Astrocyte of the spinal cord (primary cell): Measurements from ENCODE around the gene SLC6A3.
"Not testable (repeated sequence)": the region's sequence is repeated elsewhere in the genome, so short reads cannot be mapped to it uniquely, and the experiment has no call there.

ENCODE experiments used
- DNase-seq: peaks from one replicate; pipeline ENCODE4 v3.0.0; 2011; ENCODE audit warnings: low read depth, low spot score
- H3K4me3 ChIP-seq: 2 replicates; pipeline ENCODE4 v1.5.1; 2011; ENCODE audit warnings: low read depth, mild to moderate bottlenecking, low read length, moderate library complexity
- in situ Hi-C: cut with HindIII; loops from 2 replicates; pipeline ENCODE4 v1.10.0; 2017; ENCODE audit warnings: low sequenced_read_pairs
- TF ChIP-seq, protein P1 (sequence below): IDR thresholded peaks from 2 replicates; pipeline ENCODE4 v1.5.1; 2012; ENCODE audit warnings: low read depth, mild to moderate bottlenecking, low read length, inconsistent platforms

Gene SLC6A3

DNA sequence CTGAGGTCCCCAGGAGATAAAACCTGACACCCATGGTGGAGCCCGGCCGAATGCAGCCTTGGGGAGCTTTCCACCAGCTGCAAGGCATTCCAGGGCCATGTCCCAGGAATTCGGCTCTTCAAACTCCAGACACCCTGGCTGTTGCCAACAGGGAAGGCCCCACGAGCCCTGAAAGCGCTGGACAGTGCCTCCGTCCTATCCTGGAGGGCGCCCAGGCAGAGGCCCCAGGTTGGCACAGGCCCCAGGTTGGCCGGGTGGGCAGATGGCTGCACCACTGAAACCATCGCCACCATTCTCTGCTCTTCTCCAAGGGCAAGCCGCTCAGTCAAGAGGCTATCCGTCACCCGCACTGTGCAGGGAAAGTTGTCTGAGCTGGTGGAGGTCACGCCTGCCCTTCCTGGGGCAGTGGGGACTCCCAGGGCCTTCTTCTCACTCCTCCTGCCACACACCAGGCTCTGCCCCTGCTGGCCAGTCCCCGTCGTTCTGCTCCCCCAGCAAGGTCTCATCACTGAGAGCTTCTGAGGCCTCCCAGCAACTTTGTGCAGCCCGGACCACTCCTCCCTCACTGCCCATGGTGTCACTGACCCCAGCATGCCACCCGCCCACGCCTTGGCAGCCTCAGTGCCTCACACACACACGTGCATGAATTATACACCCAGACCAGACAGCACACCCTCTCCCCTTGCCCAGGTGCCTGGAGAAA, 21.2 kb downstream of the SLC6A3 start:
- H3K4me3 ChIP-seq: no peak overlapping the region
- no peak for DNase-seq
- in situ Hi-C loops: no loop called here
- TF ChIP-seq, protein P1, sequence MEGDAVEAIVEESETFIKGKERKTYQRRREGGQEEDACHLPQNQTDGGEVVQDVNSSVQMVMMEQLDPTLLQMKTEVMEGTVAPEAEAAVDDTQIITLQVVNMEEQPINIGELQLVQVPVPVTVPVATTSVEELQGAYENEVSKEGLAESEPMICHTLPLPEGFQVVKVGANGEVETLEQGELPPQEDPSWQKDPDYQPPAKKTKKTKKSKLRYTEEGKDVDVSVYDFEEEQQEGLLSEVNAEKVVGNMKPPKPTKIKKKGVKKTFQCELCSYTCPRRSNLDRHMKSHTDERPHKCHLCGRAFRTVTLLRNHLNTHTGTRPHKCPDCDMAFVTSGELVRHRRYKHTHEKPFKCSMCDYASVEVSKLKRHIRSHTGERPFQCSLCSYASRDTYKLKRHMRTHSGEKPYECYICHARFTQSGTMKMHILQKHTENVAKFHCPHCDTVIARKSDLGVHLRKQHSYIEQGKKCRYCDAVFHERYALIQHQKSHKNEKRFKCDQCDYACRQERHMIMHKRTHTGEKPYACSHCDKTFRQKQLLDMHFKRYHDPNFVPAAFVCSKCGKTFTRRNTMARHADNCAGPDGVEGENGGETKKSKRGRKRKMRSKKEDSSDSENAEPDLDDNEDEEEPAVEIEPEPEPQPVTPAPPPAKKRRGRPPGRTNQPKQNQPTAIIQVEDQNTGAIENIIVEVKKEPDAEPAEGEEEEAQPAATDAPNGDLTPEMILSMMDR: no peak

DNA sequence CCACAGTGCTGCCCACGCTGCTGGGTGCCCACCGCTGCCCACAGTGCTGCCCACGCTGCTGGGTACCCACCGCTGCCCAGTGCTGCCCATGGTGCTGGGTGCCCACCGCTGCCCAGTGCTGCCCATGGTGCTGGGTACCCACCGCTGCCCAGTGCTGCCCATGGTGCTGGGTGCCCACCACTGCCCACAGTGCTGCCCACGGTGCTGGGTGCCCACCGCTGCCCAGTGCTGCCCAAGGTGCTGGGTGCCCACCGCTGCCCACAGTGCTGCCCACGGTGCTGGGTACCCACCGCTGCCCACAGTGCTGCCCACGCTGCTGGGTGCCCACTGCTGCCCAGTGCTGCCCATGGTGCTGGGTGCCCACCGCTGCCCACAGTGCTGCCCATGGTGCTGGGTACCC, 22.7 kb downstream of the SLC6A3 start:
- DNase-seq, H3K4me3 ChIP-seq, in situ Hi-C loops: not testable (repeated sequence)

DNA sequence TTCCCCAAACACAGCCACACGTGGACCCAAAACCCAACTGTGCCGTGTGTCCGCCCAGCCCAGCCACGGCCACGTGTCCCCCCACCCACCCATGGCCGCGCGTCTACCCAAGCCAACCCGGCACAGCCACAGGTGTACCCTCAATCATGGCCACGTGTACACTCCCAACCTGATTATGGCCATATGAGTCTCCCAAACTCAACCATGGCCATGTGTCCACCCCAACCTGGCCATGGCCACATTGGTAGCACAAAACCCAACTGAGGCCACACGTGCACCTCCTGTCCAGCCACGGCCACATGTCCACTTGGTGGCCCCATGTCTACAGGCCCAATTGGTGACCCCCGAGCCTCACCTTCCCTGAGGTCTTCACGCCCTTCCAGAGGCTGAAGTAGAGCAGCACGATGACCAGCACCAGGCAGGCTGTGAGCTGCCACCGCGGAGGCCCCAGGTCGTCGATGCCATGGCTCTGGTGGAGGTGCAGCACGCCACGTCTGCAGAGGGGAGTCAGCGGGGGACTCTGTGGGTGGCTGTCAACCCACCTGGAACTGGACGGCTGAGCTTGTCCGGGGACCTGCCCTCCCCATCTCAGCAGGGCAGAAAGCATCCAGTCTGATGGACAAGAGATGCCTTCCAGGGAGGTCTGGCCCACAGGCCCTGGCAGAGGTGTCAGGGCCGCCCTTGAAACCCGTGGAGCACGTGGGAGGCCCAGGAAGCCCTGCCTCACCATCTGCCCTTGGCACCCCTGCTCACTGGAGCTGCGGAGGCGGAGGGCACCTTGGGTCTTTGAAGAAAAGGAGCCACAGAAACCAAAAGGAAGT, 23.5 kb downstream of the SLC6A3 start:
- H3K4me3 ChIP-seq: no peak overlapping the region
- no peak for DNase-seq
- in situ Hi-C loops: no loop called here
- TF ChIP-seq, protein P1: no peak

DNA sequence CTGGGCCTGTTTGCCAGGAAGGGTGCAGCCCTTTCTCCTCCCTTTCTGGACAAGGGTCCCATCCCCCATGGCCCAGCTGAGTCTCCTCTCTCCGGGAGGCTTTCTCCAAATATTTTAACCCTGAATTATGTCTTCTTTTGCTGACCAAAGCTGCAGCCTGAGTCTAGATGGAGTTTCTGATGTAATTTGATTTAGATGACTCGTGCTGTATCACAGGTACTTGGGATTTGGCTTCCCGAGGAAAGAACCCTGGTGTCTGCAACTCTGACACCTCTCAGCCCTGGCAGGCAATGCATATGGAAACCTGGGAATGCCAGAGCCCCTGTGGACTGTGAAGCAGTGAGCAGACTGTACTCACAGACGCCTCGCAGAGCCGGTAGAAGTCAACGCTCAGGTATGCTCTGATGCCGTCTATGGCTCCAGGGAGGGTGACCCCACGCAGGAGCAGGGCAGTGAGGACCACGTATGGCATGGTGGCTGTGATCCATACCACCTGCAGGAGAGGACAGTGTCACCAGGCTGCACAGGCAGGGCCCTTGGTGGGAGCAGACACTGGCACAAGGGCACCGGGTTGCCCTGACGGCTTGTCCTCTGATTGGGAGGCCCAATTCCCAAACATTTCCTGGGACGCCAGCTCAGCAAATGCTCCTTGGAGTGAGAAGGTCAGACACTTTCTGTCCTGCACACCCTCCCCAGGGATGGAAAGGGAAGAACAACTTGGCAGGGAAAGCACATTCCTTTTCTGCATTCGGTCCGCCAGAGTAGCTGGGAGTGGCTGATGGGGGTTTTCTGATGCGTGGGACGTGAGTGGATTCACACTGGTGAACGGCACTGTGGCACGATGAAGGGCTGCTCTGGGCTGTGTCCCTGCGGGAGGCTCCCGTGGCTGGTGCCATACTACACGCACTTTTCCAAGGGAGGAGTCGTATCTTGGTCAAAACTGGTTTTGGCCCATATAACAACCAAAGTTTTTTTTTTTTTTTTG, 24.7 kb downstream of the SLC6A3 start:
- TF ChIP-seq, protein P1: no peak
- no peak for DNase-seq
- H3K4me3 ChIP-seq: no peak overlapping the region
- in situ Hi-C loops: no loop called here

DNA sequence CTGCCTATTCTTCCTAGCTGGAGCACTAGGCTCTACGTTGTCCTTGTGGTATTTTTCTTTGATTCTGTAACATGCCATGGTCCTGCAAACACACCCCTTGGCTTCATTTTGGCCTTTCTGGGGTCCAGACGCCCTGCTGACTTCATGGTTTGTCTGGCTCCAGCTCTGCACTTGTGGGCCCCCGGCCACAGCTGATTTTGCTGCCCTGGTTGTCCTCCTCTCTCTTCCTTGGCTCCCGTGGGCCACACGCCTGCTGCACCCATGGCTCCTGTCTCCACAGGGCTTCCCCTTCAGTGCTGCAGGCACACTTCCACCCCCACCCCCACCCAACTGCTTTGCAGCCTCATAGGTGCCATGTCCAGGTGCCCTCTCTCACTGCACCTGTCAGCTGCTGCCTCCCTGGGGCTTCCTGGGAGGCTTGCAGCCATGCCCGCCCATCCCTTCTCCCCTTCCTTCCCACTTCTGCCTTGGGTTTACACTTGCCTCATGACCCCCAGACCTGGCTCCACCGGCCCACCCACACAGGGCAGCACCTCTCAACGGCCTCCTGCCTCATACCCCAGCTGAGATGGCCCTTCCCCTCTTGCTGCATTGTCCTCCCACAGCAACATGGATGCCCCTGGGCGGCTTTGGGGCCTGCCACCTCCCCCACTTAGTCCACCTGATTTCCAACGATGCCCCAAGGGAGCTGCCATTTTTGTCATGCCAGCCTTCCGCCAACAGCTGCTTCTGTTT, 25.6 kb downstream of the SLC6A3 start:
- in situ Hi-C loops: no loop called here
- TF ChIP-seq, protein P1: no peak
- DNase-seq: no peak
- no peak overlapping the region for H3K4me3 ChIP-seq

DNA sequence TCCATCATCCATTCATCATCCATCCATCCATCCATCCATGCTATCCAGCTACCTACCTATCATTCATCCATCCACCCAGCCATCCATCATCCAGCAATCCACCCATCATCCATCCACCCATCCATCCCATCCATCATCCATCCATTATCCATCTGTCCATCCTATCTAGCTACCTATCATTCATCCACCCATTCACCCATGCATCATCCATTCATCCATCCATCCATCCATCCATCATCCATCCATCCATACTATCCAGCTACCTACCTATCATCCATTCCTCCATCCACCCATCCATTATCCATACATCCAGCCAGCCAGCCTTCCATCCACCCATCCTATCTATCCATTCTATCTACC, 26.3 kb downstream of the SLC6A3 start:
- H3K4me3 ChIP-seq: no peak overlapping the region
- no peak for DNase-seq
- in situ Hi-C loops: no loop called here
- TF ChIP-seq, protein P1: no peak
